Loucy (cell line): Measurements from ENCODE around the gene DGUOK.

ENCODE experiments used
- H2AFZ ChIP-seq: fragments of 200-600 bp; sonication (generic); 2 replicates; pipeline ENCODE4 v1.6.0; 2016; ENCODE audit warnings: antibody characterized with exemption, mild to moderate bottlenecking, low read length, moderate library complexity
- H3F3A ChIP-seq: fragments of 200-600 bp; 2 replicates; pipeline ENCODE4 v1.6.0; 2016; ENCODE audit warnings: antibody characterized with exemption, low read depth, mild to moderate bottlenecking
- H3K27me3 ChIP-seq: fragments of 200-600 bp; sonication (generic); 2 replicates; pipeline ENCODE4 v1.6.1; 2014; ENCODE audit warnings: low read length, mild to moderate bottlenecking; ENCODE audit not compliant: insufficient read depth, poor library complexity, severe bottlenecking
- H3K36me3 ChIP-seq: fragments of 200-600 bp; sonication (generic); 2 replicates; pipeline ENCODE4 v1.6.1; 2016; ENCODE audit warnings: low read length; ENCODE audit not compliant: insufficient read depth
- H3K4me1 ChIP-seq: fragments of 200-600 bp; sonication (generic); 2 replicates; pipeline ENCODE4 v1.5.1; 2014; ENCODE audit warnings: low read length, mild to moderate bottlenecking; ENCODE audit not compliant: insufficient read depth, poor library complexity, severe bottlenecking
- H3K4me2 ChIP-seq: fragments of 200-600 bp; sonication (generic); 2 replicates; pipeline ENCODE4 v1.6.0; 2014; ENCODE audit warnings: antibody characterized with exemption, low read length, low read depth, mild to moderate bottlenecking; ENCODE audit not compliant: poor library complexity, severe bottlenecking
- H3K4me3 ChIP-seq: fragments of 200-600 bp; sonication (generic); 2 replicates; pipeline ENCODE4 v1.5.1; 2014; ENCODE audit warnings: low read length, mild to moderate bottlenecking, mixed read lengths; ENCODE audit not compliant: poor library complexity, severe bottlenecking
- H3K79me2 ChIP-seq: fragments of 200-600 bp; sonication (generic); 2 replicates; pipeline ENCODE4 v1.6.1; 2014; ENCODE audit warnings: low read length; ENCODE audit not compliant: insufficient read depth
- H3K9ac ChIP-seq: fragments of 200-600 bp; sonication (generic); 2 replicates; pipeline ENCODE4 v1.6.0; 2014; ENCODE audit warnings: mild to moderate bottlenecking, low read depth, low read length, moderate library complexity; ENCODE audit not compliant: poor library complexity, severe bottlenecking
- H3K9me2 ChIP-seq: fragments of 200-600 bp; sonication (generic); replicated peaks from 2 replicates; pipeline ENCODE4 v1.6.1; 2016; ENCODE audit warnings: low read depth, low read length, mixed read lengths
- H3K9me3 ChIP-seq: fragments of 200-600 bp; sonication (generic); 2 replicates; pipeline ENCODE4 v1.6.1; 2014; ENCODE audit warnings: mild to moderate bottlenecking, antibody characterized with exemption, low read length, low read depth; ENCODE audit not compliant: insufficient read depth
- H4K20me1 ChIP-seq: fragments of 200-600 bp; sonication (generic); 2 replicates; pipeline ENCODE4 v1.6.0; 2014; ENCODE audit warnings: antibody characterized with exemption, low read length, mild to moderate bottlenecking; ENCODE audit not compliant: insufficient read depth, poor library complexity, severe bottlenecking
- CTCF ChIP-seq: fragments of 200-600 bp; sonication (generic); conservative IDR thresholded peaks from 2 replicates; pipeline ENCODE4 v1.5.1; 2014; ENCODE audit warnings: mild to moderate bottlenecking, antibody characterized with exemption, low read length
- EZH2phosphoT487 ChIP-seq: fragments of 200-600 bp; IDR thresholded peaks from 2 replicates; pipeline ENCODE4 v1.6.1; 2018; ENCODE audit warnings: antibody characterized with exemption, mild to moderate bottlenecking, moderate library complexity, borderline replicate concordance

The DGUOK gene

DNA sequence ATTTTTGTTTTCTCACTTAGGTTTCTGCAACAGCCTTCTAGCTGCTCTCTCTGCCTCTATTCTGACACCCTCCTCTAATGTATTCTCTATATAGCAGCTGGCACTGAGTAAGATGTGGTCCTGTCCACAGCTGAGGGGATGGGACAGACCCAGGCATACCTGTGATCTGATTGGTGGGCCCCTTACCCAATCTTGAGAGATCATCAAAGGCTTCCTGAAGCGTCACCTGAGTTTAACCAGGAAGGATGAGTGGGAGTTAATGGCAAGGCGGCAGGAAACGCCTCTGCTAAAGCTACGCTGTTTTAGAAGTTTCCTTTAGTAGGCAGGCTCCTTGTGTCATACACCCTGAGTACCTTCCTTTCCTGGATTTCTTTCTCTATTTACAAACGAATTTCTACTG lies 52.3 kb downstream of the DGUOK start:
- no peaks in the 10 kb centered on the region for H4K20me1 ChIP-seq
- TF ChIP-seq CTCF: no peak
- no peak for TF ChIP-seq EZH2phosphoT487
- peaks cover 9% of the 10 kb centered on the region; the same call in 1 of the 2 replicates for H3F3A ChIP-seq
- peaks cover 36% of the 10 kb centered on the region for H3K79me2 ChIP-seq
- peak overlapping the region; percentile 69 for H3K9ac ChIP-seq
- peaks cover 78% of the 10 kb centered on the region for H3K4me1 ChIP-seq
- H2AFZ ChIP-seq: no peak overlapping the region
- H3K9me3 ChIP-seq: no peaks in the 10 kb centered on the region
- peak overlapping the region; percentile 81 for H3K4me2 ChIP-seq
- no peaks in the 10 kb centered on the region for H3K36me3 ChIP-seq
- H3K27me3 ChIP-seq: no peaks in the 10 kb centered on the region
- peak overlapping the region; percentile 76 for H3K4me3 ChIP-seq
- H3K9me2 ChIP-seq: no peaks in the 10 kb centered on the region

- peaks cover 41% of the 10 kb centered on the region for H3K79me2 ChIP-seq
- H3K27me3 ChIP-seq: no peaks in the 10 kb centered on the region
- no peaks in the 10 kb centered on the region for H3K9me3 ChIP-seq
- H2AFZ ChIP-seq: no peak overlapping the region
- peaks cover 9% of the 10 kb centered on the region; the same call in 1 of the 2 replicates for H3F3A ChIP-seq
- H3K9me2 ChIP-seq: no peaks in the 10 kb centered on the region
- peak overlapping the region; percentile 81 for H3K4me2 ChIP-seq
- H3K4me1 ChIP-seq: peaks cover 81% of the 10 kb centered on the region
- no peaks in the 10 kb centered on the region for H3K36me3 ChIP-seq
- H4K20me1 ChIP-seq: no peaks in the 10 kb centered on the region
- H3K4me3 ChIP-seq: peak overlapping the region; percentile 76
- no peak for TF ChIP-seq EZH2phosphoT487
- no peak for TF ChIP-seq CTCF
- peak overlapping the region; percentile 69 for H3K9ac ChIP-seq
Measured at GRCh38 chr2:73979686-73980085, 53.0 kb downstream of the DGUOK start.

GRCh38 chr2:73980566-73980965 lies 53.9 kb downstream of the DGUOK start:
- H3K9me2 ChIP-seq: no peaks in the 10 kb centered on the region
- peaks cover 43% of the 10 kb centered on the region for H3K79me2 ChIP-seq
- H3K4me3 ChIP-seq: peak overlapping the region; percentile 76
- H3F3A ChIP-seq: peaks cover 9% of the 10 kb centered on the region; the same call in 1 of the 2 replicates
- peaks cover 76% of the 10 kb centered on the region for H3K4me1 ChIP-seq
- H3K4me2 ChIP-seq: peak overlapping the region; percentile 81
- TF ChIP-seq CTCF (no peak), EZH2phosphoT487 (no peak)
- H3K27me3 ChIP-seq: no peaks in the 10 kb centered on the region
- 0 out of 2 replicates have a peak overlapping the region, but pooled peaks have one; percentile 73 for H2AFZ ChIP-seq
- no peaks in the 10 kb centered on the region for H3K9me3 ChIP-seq
- H3K36me3 ChIP-seq: no peaks in the 10 kb centered on the region
- no peaks in the 10 kb centered on the region for H4K20me1 ChIP-seq
- H3K9ac ChIP-seq: peak overlapping the region; percentile 69
